HG02588 (cell line): ENCODE data around the gene SEMA4C.

Source experiments
- ATAC-seq: cut with Tn5 transposase; IDR thresholded peaks from one replicate; pipeline ENCODE4 v1.9.1; 2021; ENCODE audit warnings: mild to moderate bottlenecking, moderate library complexity; ENCODE audit not compliant: unreplicated experiment

The SEMA4C gene

DNA sequence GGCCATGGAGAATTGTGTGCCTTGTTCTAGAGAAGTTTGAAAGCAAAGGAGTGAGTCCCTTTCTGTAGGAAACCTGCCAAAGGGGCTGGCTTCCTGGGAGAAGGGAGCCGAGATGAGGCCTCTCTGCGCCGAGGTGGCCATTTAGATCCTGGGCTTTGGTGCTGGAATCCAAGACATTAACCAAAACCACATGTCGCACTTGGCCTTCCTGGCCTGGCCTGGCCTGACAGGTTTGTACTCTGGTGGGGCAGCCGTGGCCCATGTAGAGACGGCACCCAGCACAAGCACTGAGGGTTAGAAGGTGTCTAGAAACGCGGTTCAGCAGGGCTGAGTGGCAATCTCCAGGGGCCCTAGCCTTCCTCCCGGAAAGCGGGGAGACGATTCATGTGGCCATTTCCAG, 46.7 kb downstream of the SEMA4C start:
- ATAC-seq: no peak

DNA sequence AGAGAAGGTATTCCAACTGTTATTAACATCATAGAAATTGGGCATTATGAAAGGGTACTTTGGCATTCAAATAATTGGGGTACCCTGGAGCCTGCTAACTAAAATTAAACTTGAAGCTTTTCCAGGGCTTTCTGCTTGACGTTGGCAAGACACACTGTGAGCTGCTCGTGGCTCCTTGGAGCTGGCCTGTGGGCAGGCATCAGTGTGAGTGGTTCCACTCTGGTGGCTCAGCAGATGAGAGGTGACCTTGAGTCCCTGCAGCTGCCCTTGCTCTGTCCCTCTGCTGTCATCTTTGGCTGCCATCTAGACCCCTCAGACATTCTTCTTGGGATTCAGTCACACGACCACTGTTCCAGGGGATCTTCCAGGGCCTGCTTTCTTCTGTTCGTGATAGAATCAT, 47.1 kb downstream of the SEMA4C start:
- no peak for ATAC-seq

DNA sequence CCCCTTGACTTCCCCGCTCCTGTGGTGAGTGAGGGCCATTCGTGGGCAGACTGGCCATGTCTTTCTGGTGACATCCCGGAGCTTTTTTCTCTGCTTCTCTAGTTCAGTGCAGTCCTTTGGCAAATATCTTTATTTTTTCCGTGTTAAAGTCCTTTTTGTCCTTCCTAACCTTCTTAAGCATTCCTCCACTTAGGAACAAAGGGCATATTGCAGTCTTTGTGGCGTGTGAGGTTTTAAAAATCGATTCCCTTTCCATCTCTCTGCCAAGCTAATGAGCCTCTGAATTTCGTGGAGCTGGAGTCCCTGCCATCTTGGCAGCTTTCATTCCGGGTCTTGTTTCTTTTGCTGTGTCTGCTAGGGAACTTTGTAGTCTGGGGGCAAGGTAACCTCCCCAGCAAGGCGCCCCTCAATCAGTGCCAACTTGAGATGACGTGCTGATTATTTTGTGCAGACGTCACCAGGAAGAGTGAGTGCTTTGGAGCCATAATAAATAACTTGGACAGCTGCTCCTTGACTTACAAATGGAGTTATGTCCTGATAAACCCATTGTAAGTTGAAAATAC, 48.7 kb downstream of the SEMA4C start:
- no peak for ATAC-seq

DNA sequence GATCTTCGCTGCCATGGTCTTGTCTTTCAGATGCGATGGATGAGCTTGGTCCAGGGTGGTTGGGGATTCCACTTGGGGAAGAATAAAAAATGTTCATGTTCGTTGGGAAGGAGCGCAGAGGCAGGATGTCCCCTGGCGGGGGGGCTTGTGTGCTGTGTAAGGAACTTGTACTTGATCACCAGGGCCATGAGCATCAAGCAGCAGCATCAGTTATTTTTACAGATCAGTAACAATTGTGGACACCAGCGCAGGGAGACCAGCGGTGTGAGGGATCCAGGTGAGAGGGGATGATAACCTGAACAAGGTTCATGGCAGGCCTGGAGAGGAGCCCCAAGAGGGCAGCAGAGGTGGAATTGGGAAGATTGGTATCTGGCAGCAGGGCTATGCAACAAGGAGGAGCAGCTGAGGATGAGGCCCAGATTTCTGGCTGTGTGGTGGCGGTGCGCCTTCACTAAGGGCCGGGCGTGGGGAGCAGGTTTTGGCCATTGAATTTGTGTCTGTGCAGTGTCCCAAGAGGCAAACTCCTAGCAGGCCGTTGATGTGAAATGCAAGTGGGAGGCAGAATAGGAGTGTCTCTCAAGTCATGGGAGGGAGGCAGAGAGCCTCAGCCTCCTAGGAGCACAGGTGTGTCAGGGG, 49.9 kb downstream of the SEMA4C start:
- ATAC-seq: no peak

DNA sequence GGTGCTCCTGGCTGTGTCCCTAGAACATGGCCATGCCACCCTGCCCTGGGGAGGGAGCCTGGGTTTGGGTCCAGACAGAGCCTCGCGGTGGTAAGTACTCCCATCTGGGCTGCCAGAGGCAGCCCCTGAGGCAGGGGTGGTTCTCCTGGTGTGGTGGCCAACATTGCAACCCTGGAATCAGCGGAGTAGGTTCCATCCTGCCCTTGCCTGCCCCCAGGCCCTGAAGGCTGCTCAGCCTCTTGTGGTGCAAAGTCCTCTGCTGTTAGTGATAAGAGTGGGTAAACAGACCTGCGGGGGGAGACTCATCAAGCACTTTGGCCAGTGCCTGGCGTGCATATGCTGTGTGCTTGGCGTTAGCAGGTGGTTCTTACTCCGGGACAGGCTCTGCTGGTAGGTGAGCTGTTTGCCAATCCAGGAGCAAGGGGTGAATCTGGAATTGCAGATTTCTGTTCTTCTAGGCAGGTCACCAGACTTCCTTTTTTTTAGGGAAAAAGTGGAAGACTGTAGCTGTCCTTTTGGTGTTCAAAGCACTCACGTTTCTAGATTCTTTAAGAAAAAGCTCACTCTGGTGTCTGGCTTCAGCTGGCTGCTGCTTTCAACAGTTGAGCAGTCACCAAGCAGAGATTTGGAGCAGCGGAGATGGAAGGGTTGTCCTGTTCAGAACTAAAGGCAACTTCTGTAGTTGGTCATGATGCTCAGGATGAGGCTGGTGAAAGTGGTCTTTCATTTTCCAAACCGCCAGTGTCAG, 50.6 kb downstream of the SEMA4C start:
- ATAC-seq: no peak

DNA sequence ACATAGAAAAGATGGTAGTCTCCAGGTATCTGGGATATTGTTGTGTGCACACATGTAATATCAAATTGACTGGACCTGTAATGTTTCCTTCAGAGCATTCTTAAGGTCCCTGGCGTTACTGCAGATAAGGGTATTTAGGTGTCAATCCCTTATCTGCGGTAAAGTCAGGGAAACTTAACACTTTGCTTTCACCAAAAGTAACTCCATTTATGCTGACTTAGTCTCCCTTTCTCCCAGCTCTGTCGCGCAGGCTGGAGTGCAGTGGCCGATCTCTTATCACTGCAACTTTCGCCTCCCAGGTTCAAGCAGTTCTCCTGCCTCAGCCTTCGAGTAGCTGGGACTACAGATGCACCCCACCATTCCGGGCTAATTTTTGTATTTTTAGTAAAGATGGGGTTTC, 52.0 kb downstream of the SEMA4C start:
- no peak for ATAC-seq

DNA sequence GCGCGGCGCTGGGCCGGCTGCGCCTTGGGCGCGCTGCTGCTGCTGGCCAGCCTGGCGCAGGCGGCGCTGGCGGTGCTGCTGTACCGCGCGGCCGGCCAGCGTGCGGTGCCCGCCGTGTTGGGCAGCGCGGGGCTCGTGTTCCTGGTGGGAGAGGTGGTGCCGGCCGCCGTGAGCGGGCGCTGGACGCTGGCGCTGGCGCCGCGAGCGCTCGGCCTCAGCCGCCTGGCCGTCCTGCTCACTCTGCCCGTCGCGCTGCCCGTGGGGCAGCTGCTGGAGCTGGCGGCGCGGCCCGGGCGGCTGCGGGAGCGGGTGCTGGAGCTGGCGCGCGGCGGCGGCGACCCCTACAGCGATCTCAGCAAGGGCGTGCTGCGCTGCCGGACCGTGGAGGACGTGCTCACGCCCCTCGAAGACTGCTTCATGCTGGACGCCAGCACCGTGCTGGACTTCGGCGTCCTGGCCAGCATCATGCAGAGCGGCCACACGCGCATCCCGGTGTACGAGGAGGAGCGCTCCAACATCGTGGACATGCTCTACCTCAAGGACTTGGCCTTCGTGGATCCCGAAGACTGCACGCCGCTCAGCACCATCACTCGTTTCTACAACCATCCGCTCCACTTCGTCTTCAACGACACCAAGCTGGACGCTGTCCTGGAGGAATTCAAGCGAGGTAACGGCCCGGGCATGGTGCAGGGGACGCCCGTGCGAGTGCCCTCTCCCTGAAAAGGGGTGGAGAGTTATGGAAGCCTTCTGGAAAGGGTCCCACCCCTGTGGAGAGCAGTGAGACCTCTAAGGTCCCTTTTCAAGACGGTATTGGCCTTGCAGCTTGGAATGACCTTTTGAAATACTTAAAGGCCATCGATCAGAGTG, 52.8 kb downstream of the SEMA4C start:
- ATAC-seq: no peak

DNA sequence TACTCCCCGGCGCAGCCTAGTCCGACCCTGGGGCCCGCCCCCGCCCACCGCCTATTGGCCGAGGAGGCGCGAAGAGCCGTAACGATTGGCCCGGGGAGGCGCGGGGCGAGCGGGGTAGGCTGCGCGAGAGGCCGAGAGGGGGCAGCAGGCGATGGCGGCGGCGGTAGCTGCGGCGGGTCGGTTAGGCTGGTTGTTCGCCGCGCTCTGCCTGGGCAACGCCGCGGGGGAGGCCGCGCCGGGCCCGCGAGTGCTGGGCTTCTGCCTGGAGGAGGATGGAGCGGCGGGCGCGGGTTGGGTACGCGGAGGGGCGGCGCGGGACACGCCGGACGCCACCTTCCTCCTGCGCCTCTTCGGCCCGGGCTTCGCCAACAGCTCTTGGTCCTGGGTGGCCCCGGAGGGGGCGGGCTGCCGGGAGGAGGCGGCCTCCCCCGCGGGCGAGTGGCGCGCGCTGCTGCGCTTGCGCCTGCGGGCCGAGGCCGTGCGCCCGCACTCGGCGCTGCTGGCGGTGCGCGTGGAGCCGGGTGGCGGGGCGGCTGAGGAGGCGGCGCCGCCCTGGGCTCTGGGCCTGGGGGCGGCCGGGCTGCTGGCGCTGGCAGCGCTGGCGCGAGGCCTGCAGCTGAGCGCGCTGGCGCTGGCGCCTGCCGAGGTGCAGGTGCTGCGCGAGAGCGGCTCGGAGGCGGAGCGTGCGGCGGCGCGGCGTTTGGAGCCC, 53.6 kb downstream of the SEMA4C start, which contains the start of gene CNNM3:
TSS of gene CNNM3 (plus strand) at position 142 of the 709 bp plus-strand sequence. CDS start at position 152, 10 bp downstream.
- peak; percentile 89 for ATAC-seq

DNA sequence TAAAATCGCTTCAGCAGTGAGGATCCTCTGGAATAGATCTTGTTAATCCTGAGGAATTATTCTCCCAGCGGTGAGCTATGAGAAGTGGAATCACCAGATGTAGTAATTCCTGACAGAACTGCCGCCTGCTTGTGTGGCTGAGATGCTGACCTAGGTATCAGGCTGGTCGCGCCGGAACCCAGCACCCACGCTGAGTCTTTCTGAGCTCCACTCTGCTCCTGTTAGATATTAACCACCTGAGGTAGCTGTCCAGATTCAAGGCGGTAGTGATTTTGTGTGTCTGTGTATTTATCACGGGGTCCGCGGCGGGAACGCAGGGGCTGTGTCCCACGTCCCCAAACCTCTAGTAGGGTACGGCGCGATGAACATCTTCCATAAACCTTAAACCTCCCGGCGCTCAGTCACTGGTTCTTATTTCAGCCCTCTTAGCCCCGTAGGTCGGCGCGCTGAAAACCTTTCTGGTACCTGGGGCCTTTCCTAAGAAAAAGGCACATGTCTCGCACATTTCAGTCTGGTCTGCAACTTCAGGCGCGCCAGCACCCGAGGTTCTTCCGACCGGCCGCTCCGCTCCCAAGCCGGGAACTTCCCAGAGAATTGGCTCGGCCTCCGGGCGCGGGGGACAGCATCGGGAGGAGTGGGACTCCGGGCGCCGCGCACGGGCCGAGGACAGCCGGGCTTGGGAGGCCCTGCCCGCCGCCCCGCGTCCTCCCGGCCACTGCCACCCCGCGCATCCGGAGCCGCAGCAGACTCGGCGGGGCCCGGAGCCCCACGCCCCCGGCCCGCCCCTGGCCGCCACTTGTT, 54.4 kb downstream of the SEMA4C start:
- ATAC-seq: peak; percentile 6

DNA sequence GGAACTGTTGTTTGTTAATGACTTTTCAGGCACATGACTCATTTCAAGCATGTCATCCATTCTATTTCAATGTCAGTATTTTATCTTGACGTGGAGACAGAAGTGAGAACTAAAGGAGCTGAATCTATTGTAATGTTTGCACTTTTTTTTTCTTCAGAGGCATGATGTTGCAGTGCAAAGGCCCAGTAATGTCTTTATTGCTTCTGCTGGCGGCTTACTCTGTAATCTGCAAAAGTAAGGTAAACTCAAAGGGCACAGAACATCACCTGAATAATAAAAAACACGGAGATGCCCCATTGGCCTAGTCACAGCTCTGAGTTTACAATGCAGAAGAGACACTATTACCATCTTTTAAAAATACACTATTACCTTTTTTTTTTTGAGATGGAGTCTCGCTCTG, 56.2 kb downstream of the SEMA4C start:
- no peak for ATAC-seq

DNA sequence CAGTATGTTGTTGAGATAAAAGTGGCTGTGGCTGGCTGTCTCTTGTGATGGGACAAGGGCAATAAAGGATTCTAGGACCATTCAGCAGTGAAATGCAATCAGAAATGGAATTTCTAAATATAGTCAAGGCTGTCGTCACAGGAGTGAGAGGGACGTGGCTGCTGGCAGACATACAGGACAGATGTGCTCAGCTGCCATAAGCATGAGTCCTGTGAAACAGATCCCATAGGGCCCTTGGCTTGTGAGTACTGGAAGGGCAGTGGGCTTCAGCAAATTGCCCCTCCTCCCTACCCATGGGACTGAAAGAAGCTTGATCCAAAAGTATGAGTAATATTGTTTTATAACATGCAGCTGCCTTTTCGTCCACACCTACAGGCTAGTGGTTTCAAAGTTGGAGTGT, 58.0 kb downstream of the SEMA4C start:
- no peak for ATAC-seq

DNA sequence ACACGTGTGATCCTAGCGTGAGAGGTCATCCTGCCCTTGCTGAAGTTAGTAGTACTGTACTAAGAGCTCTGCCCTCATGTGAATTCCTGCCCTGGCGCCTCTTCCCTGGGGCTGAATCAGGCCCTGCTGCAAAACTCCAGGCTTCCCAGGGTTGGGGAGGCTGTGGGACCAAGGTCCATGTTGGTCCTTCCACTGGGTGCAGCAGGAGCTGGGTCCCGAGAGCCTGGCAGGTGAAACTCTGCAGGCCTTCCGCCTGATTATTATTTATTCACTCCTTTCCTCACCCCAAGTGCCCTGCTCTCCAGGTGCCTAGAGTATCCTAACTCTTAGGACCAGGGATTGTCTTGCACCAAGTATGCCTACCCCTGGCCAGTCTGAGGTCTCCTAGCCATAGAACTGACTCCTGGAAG, 59.1 kb downstream of the SEMA4C start:
- no peak for ATAC-seq

DNA sequence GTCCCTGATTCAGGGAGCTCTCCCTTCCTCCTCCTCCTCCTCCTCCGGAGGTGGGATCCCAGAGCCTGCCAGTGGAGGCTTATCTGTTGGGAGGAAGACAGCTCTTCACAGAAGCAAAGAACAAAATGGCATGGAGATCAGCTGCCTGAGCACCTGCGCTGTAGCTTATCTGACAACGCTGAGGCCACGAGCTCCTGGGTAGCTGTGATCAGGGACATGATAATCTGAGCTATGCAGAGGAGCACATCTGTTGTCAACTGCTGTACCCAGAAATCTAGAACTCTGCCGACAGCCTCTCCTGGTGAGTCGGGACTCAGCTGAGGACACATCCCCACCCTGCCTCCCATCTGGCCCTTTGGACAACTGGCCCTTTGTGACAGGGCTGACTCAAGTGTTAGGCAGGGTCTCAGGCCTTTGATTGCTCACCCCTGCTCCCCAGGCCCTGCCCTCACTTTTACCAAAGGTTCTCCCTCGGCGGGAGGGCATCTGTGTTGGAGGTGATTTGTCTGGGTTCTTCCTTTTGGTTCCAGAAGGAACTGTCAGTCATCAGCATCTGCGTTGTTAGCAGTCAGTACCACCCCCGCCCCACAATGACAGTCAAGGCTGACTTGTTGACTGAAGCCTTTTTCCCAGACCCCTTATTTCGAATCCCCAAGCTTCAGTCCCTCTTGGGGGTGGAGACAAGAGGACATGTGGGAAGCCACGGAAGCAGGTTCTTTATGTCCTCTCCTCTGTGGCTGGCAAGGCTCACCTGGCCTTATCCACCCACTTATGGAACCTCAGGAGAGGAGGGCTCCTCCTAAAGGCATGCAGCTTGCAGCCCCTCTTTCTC, 59.7 kb downstream of the SEMA4C start:
- ATAC-seq: no peak
